Measurements from ENCODE around the gene SMAP1.

SMAP1 gene

DNA sequence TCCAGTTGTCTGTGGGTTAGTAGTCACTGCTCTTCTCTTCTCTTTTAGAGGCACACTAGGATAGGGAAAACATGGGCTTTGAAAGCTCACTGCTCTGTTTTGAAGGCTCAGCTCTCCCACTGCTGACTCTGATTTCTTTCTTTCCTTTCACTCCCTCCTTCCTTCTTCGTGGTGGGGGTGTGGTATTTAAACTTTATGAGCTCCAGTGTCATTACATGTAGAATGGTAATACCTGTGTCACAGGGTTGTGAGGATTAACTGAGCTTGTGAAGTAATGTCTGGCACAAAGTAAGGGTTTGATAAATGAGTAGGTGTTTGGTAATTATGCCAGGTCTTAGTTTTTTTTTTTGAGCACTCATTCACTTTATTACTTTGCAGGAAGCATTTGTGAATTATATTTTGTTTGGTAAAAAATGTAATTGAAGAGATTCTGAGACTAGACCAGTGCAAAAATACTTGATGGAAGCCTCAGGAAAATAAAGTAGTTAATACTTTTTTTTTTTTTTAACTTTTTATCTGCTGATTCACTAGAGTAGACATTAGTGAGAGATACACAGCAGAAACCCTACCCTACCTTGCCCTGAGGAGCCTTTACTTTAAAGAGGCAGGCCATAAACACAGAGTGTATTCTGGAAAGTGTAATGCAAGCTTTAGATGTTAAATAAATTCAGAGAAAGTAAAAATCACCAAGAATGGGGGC, 17.3 kb downstream of the SMAP1 start (continued):
- TF ChIP-seq FEZF1 (tag by site-specific recombination; IDR thresholded peaks at IDR 0.05) (no peak), ATF2 (tag by site-specific recombination; IDR thresholded peaks at IDR 0.05; ENCODE audit: low read depth) (no peak), ZNF654 (tag by site-specific recombination; IDR thresholded peaks at IDR 0.05; ENCODE audit: low read depth) (peak; percentile 27; the same call in 1 of the 2 replicates)

GRCh38 chr6:70685494-70686180, 18.0 kb downstream of the SMAP1 start:
- no peak overlapping the region for H3K4me3 ChIP-seq (ENCODE audit: low read depth, low read length)
- no peaks in the 10 kb centered on the region for H3K9me3 ChIP-seq (ENCODE audit: control insufficient read depth, insufficient read depth, low read depth, low read length)
- CTCF ChIA-PET: interaction anchor here (0.7 to 5.1 kb wide), 26 partner anchors 8 to 465 kb away, joined by 3 to 48 read pairs (median 4); partner anchors contain the start of gene SMAP1
- no peak for TF ChIP-seq SP7 (tag by site-specific recombination; IDR thresholded peaks at IDR 0.05)
- TF ChIP-seq ZNF514 (tag by site-specific recombination; IDR thresholded peaks at IDR 0.05): no peak
- no peak for TF ChIP-seq KLF9 (tag by site-specific recombination; IDR thresholded peaks at IDR 0.05; ENCODE audit: low read depth)
- TF ChIP-seq ZBTB7A (tag by site-specific recombination; IDR thresholded peaks at IDR 0.05; ENCODE audit: low read depth): no peak
- TF ChIP-seq, protein P1, sequence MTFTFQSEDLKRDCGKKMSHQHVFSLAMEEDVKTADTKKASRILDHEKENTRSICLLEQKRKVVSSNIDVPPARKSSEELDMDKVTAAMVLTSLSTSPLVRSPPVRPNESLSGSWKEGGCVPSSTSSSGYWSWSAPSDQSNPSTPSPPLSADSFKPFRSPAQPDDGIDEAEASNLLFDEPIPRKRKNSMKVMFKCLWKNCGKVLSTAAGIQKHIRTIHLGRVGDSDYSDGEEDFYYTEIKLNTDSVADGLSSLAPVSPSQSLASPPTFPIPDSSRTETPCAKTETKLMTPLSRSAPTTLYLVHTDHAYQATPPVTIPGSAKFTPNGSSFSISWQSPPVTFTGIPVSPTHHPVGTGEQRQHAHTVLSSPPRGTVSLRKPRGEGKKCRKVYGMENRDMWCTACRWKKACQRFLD (tag by site-specific recombination; IDR thresholded peaks at IDR 0.05): no peak
- no peak for TF ChIP-seq ZBTB11 (tag by site-specific recombination; conservative IDR thresholded peaks at IDR 0.05; ENCODE audit: low read depth)
- TF ChIP-seq, protein P2, sequence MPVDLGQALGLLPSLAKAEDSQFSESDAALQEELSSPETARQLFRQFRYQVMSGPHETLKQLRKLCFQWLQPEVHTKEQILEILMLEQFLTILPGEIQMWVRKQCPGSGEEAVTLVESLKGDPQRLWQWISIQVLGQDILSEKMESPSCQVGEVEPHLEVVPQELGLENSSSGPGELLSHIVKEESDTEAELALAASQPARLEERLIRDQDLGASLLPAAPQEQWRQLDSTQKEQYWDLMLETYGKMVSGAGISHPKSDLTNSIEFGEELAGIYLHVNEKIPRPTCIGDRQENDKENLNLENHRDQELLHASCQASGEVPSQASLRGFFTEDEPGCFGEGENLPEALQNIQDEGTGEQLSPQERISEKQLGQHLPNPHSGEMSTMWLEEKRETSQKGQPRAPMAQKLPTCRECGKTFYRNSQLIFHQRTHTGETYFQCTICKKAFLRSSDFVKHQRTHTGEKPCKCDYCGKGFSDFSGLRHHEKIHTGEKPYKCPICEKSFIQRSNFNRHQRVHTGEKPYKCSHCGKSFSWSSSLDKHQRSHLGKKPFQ (tag by site-specific recombination; IDR thresholded peaks at IDR 0.05): no peak
- no peak for TF ChIP-seq ZFHX2 (tag by site-specific recombination; conservative IDR thresholded peaks at IDR 0.05)
- TF ChIP-seq ZNF792 (tag by site-specific recombination; IDR thresholded peaks at IDR 0.05): no peak
- no peak for TF ChIP-seq ZNF639 (tag by site-specific recombination; IDR thresholded peaks at IDR 0.05)
- TF ChIP-seq TCF7L2 (IDR thresholded peaks at IDR 0.05; ENCODE audit: borderline replicate concordance, low read depth, low read length): no peak
- H3K27ac ChIP-seq (ENCODE audit: extremely low read depth, low read depth, low read length): no peak overlapping the region
- POLR2A ChIA-PET: interaction anchor here (1.0 to 1.7 kb wide), 3 partner anchors 18 to 273 kb away, joined by 3 to 8 read pairs (median 5); partner anchors contain the start of genes FAM135A and SMAP1
- peaks cover 24% of the 10 kb centered on the region for H3K4me1 ChIP-seq (ENCODE audit: control insufficient read depth, insufficient read depth, low read length)
- no peaks in the 10 kb centered on the region for H3K36me3 ChIP-seq (ENCODE audit: control insufficient read depth in 2 of 2, insufficient read depth in 1 of 2, low read length in 2 of 2)
